Skin of body (tissue), 2 donors: ENCODE results near the gene ATP6V0B. TPM values are rescaled to one million over a fixed set of nuclear protein-coding genes. Genes with fewer than 3 reads are reported as not detected.
A peak's percentile ranks its signal among the peaks of the same experiment; 100 is the strongest.

Experiments
- DNase-seq: peaks from one replicate; lab custom pipeline; 2025; lab: John Stamatoyannopoulos, UW
- total RNA-seq: library from RNA; depleted of rRNA; stranded (reverse); fragments of >200 nt; gene quantifications from one replicate; pipeline ENCODE4 v1.2.3, GENCODE V29; 2014

The ATP6V0B gene
- total RNA-seq: 58.6 TPM

GRCh38 chr1:43974443-43975248 lies at the start of gene ATP6V0B:
TSS of gene ATP6V0B (plus strand) at chr1:43974960. CDS start at chr1:43975041, 81 bp downstream.
- peak; percentile 86 for DNase-seq

- no peak for DNase-seq
These were observed 48.9 kb upstream of the ATP6V0B start for GRCh38 chr1:43925846-43926245.

- no peak for DNase-seq
These were observed 44.4 kb upstream of the ATP6V0B start for GRCh38 chr1:43930168-43930948.

- DNase-seq: no peak
These were observed 43.8 kb upstream of the ATP6V0B start for GRCh38 chr1:43930949-43931275.

GRCh38 chr1:43931711-43932660 lies 42.8 kb upstream of the ATP6V0B start:
- DNase-seq: no peak

- no peak for DNase-seq
These were observed 41.9 kb upstream of the ATP6V0B start for GRCh38 chr1:43932786-43933385.

- no peak for DNase-seq
These were observed 41.2 kb upstream of the ATP6V0B start, which contains the start of gene ARTN for GRCh38 chr1:43933386-43934100. TSS of gene ARTN (plus strand) at chr1:43933801. CDS start at chr1:43935657, 1,856 bp downstream.

- DNase-seq: peak; percentile 40
These were observed 40.4 kb upstream of the ATP6V0B start for GRCh38 chr1:43934101-43934985.

GRCh38 chr1:43934986-43935324 lies 39.8 kb upstream of the ATP6V0B start:
- DNase-seq: no peak

- DNase-seq: no peak
These were observed 38.9 kb upstream of the ATP6V0B start for GRCh38 chr1:43935711-43936427.

- DNase-seq: no peak
These were observed 38.2 kb upstream of the ATP6V0B start for GRCh38 chr1:43936431-43937151.

GRCh38 chr1:43937179-43937865 lies 37.4 kb upstream of the ATP6V0B start:
- DNase-seq: no peak

- DNase-seq: no peak
These were observed 36.4 kb upstream of the ATP6V0B start for GRCh38 chr1:43938383-43938782.

- DNase-seq: no peak
These were observed 35.7 kb upstream of the ATP6V0B start for GRCh38 chr1:43938892-43939587.

GRCh38 chr1:43942411-43942810 lies 32.3 kb upstream of the ATP6V0B start:
- no peak for DNase-seq

GRCh38 chr1:43944860-43945259 lies 29.9 kb upstream of the ATP6V0B start:
- DNase-seq: no peak

- no peak for DNase-seq
These were observed 29.0 kb upstream of the ATP6V0B start for GRCh38 chr1:43945674-43946235.
